WERI-Rb-1 (cell line): ENCODE measurements around the gene LANCL1.

Source experiments
- DNase-seq: peaks from one replicate; pipeline ENCODE4 v3.0.0-alpha.2; 2020
- H3K27ac ChIP-seq: fragments of 250-450 bp; sonication (Bioruptor Pico); 2 replicates; pipeline ENCODE4 v1.5.1; 2020; ENCODE audit warnings: mild to moderate bottlenecking, moderate library complexity
- H3K27me3 ChIP-seq: fragments of 250-450 bp; sonication (Bioruptor Pico); 2 replicates; pipeline ENCODE4 v1.5.1; 2021; ENCODE audit warnings: mild to moderate bottlenecking, low read depth, moderate library complexity; ENCODE audit not compliant: insufficient read depth, severe bottlenecking
- H3K36me3 ChIP-seq: fragments of 250-450 bp; sonication (Bioruptor Pico); 2 replicates; pipeline ENCODE4 v1.5.1; 2020; ENCODE audit warnings: mild to moderate bottlenecking, moderate library complexity
- H3K4me3 ChIP-seq: 2 replicates; pipeline ENCODE4 v1.5.1; 2011; ENCODE audit warnings: low read depth, mild to moderate bottlenecking, control low read depth, low read length
- H3K9me3 ChIP-seq: fragments of 250-450 bp; sonication (Bioruptor Pico); 2 replicates; pipeline ENCODE4 v1.5.1; 2021; ENCODE audit warnings: mild to moderate bottlenecking, moderate library complexity; ENCODE audit not compliant: severe bottlenecking
- TF ChIP-seq, protein P1 (sequence below): IDR thresholded peaks from 2 replicates; pipeline ENCODE4 v1.5.1; 2011; ENCODE audit warnings: low read depth, mild to moderate bottlenecking, control low read depth, inconsistent platforms, low read length

The LANCL1 gene, protein sequence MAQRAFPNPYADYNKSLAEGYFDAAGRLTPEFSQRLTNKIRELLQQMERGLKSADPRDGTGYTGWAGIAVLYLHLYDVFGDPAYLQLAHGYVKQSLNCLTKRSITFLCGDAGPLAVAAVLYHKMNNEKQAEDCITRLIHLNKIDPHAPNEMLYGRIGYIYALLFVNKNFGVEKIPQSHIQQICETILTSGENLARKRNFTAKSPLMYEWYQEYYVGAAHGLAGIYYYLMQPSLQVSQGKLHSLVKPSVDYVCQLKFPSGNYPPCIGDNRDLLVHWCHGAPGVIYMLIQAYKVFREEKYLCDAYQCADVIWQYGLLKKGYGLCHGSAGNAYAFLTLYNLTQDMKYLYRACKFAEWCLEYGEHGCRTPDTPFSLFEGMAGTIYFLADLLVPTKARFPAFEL

DNA sequence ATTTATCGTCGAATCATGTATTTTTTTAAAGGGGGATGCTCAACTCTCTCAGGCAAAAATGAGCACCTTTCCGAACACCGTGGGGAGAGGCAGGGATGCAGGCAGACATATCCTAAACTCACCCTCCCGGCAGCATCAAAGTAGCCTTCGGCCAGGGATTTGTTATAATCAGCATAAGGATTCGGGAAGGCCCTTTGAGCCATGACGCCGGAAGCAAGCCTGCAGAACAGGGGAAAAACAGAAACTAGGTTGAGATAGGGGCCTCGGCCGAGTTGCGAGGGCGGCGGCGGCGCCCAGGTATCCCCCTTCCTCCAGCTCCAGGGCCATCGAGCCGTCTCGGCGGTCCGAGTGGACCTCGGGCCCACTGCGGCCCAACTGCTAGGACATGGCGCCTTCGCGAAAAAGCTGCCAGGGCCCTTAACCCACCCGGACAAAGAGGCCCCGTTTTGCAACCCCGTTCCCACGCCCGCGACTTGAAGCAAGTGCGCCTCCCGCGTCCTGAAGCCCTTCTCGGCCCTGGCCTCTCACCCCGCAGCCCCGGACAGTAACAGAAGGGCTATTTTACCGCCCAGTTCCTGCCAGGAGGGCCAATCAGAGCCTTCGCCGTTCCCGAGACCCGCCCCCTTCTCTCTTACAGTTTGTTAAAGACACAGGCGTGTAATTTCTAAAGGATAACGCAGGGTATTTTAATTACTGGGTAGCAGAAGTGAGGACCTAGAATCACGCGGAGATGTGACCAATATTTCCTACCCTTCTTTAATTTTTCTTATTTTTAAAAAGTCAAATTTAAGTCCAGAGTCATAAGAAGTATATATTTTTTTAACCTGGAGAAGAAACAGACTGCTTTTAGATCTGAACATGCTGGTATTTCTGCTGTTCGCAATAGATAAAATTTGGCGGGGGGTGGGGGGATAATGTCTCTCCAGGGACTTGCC is at the start of gene LANCL1:
TSS of gene LANCL1 (minus strand) at position 566 of the 935 bp plus-strand sequence. CDS start at position 203, 363 bp downstream.
- no peaks in the 10 kb centered on the region for H3K9me3 ChIP-seq
- peak within 1 kb of the TSS; percentile 83 for H3K27ac ChIP-seq
- TF ChIP-seq, protein P1, sequence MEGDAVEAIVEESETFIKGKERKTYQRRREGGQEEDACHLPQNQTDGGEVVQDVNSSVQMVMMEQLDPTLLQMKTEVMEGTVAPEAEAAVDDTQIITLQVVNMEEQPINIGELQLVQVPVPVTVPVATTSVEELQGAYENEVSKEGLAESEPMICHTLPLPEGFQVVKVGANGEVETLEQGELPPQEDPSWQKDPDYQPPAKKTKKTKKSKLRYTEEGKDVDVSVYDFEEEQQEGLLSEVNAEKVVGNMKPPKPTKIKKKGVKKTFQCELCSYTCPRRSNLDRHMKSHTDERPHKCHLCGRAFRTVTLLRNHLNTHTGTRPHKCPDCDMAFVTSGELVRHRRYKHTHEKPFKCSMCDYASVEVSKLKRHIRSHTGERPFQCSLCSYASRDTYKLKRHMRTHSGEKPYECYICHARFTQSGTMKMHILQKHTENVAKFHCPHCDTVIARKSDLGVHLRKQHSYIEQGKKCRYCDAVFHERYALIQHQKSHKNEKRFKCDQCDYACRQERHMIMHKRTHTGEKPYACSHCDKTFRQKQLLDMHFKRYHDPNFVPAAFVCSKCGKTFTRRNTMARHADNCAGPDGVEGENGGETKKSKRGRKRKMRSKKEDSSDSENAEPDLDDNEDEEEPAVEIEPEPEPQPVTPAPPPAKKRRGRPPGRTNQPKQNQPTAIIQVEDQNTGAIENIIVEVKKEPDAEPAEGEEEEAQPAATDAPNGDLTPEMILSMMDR = no peak

DNA sequence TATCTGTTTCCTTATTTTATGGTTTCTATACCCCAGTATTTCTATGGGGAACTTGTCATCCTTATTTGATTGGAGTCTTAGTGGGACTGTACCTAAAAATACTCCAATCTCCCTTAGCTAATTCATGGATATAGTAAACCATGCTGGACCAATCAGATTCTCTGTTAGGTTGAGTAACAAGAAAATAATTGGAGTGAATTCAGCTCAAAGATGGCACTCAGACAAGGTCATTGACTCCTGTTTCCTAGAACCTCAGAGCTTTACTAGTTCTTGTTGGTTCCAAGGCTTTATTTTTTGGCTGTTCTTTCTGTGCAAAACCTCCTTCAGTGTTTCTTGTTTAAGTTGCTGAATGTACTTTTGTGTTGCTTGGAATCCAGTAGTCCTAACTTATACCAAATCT is 48.0 kb upstream of the LANCL1 start:
- no peaks in the 10 kb centered on the region for H3K36me3 ChIP-seq
- DNase-seq = no peak
- H3K27ac ChIP-seq = no peak overlapping the region
- TF ChIP-seq, protein P1 = no peak
- no peaks in the 10 kb centered on the region for H3K9me3 ChIP-seq
- no peaks in the 10 kb centered on the region for H3K27me3 ChIP-seq
- H3K4me3 ChIP-seq = no peak overlapping the region

More for the DNA sequence above, at the start of gene LANCL1:
- no peaks in the 10 kb centered on the region for H3K27me3 ChIP-seq
- H3K36me3 ChIP-seq = peaks cover 18% of the 10 kb centered on the region
- H3K4me3 ChIP-seq = peak within 1 kb of the TSS; percentile 86
- DNase-seq = peak; percentile 94

DNA sequence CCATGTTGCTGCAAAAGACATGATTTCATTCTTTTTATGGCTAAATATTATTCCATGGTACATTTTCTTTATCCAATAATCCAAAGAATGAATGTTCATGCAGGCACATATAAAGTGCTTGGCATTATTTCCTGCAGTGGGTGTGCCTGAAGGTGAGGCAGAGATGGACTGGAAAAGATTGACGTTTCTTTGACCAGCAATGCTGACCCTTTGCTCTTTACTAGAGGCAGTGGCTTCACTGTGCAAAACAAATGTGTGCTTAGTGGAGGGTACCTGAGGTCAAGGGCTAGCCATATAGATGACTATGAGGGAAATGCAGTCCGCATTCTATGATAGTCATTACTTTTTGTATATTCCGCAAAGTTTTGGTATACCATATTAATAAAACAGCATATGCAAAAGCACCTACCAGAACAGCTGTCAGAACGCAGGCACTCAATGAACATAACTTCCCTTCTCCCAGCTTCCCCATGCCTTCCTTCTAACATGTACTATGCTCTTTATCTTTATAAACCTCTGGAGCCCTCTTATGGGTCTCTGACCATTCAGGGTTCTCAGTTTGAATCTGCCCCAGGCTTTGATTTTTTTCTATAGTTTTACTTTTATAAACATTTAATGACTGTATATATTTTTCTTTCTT is 47.2 kb upstream of the LANCL1 start:
- TF ChIP-seq, protein P1 = no peak
- Histone ChIP-seq H3K4me3 (no peak overlapping the region), H3K27me3 (no peaks in the 10 kb centered on the region), H3K36me3 (no peaks in the 10 kb centered on the region), H3K9me3 (no peaks in the 10 kb centered on the region), H3K27ac (no peak overlapping the region)
- no peak for DNase-seq

DNA sequence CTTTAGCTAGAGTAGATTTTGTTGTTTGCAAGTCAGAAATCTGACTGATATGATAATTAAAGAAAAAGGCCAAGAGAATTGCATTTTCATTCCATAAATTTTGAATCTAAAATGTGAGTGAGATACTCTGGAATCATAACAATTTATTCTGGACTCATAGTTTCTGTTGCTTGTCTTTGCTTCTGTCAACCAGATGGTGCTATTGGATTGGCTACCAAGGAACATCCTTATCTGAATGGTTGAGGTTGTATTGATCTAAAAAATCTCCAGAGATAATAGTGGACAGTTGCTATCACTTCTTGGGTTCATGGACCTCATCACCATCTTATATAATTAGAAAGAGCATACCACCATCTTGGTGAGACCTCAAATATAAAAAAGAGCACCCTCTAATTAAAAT is 45.8 kb upstream of the LANCL1 start:
- DNase-seq = no peak
- H3K27ac ChIP-seq = no peak overlapping the region
- H3K36me3 ChIP-seq = no peaks in the 10 kb centered on the region
- H3K4me3 ChIP-seq = no peak overlapping the region
- no peaks in the 10 kb centered on the region for H3K27me3 ChIP-seq
- no peaks in the 10 kb centered on the region for H3K9me3 ChIP-seq
- TF ChIP-seq, protein P1 = no peak

DNA sequence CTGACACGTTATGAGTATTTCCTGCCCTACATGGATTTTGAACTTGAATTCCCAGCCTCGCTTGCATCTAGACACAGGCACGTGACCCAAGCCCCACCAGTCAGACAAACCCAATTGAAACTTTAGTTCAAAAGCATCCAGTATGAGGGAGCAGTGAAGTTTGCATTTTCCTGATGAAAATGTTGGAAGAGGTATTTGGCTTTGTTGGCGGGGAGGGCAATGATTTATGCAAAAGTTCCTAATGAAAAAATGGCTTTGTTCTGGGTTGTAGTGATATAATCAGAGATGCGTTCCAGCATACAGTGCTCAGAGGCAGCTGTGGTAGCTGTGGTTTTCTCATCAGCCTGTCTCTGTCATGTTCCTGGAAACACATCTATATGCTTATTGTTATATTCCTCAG is 43.0 kb upstream of the LANCL1 start:
- no peaks in the 10 kb centered on the region for H3K36me3 ChIP-seq
- no peak overlapping the region for H3K4me3 ChIP-seq
- DNase-seq = no peak
- TF ChIP-seq, protein P1 = no peak
- H3K27ac ChIP-seq = no peak overlapping the region
- H3K27me3 ChIP-seq = no peaks in the 10 kb centered on the region
- no peaks in the 10 kb centered on the region for H3K9me3 ChIP-seq
